Measurements from ENCODE around the gene FOLH1.
"Not testable (repeated sequence)": the region's sequence is repeated elsewhere in the genome, so short reads cannot be mapped to it uniquely, and the experiment has no call there.

Gene FOLH1

DNA sequence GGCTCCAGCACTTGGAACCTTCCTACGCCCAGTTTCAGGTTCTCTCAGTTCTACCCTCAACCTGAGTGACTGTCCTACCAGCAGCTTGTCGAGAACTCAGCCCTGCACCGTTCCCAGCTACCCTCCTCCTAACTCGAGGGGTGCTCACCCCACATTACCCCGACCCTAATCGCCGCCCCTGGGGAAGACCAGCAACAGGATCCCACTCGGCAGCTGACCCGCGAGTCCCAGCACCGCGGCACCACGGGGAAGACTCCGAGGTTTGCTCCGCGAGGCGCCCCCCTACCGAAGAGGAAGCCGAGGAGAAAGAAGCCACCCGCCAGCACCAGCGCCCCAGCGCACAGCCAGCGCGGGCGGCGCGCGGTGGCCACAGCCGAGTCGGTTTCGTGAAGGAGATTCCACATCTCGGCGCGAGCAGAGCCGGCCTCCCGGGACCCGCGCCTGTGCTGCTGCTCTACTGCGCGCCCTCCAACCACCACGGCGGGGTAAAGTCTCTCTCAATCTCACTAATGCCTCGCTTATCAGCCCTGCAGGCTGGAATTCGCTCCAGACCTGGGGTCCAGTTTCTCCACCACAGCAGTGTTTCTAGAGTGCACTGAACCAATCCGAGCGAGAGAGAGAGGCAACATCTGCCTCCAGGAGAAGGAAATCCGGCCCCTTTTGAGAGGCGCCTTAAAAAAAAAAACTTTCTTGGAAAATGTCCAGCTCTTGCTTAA is at the start of gene FOLH1:
Gene FOLH1, minus strand, starts transcription at position 597 of the 716 bp plus-strand sequence. Its CDS starts 193 bp downstream, at position 404.
- DNase-seq = peak in 7 of 14 donors; percentile 20 to 88 (median 68)

DNA sequence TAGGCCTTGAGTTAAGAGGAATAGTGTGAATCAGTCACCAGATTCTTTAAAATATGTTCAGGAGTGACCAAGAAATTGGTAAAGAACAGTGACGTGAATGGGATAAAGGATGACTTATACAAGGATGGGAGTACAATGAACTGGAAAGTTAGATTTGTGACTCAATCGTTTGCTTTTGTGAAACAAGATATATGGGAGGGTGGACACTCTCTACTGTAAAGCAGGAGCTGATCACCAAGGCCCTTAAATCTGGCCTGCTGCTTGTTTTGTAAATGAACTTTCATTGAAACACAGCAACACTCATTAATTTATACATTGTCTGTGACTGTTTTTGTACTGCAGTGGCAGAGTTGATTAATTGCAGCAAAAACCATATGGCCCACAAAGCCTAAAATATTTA is 46.7 kb upstream of the FOLH1 start:
- not testable (repeated sequence) for DNase-seq

DNA sequence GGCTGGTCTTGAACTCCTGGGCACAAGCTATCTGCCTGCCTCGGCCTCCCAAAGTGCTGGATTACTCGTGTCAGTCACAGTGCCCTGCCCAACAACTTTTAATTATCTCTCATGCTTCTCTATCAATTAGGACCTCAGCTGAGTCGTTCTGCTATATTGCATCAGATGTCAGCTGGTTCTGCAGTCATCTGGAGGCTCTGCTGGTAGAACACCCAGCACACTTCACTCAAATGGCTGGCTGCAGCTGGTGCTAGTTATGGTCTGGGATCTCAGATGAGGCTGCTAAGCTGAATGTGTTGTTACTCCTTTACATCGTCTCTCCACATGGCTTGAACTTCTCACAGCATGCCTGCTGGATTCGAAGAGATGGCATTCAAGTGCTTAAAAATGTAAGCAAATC is 42.8 kb upstream of the FOLH1 start:
- DNase-seq = not testable (repeated sequence)

DNA sequence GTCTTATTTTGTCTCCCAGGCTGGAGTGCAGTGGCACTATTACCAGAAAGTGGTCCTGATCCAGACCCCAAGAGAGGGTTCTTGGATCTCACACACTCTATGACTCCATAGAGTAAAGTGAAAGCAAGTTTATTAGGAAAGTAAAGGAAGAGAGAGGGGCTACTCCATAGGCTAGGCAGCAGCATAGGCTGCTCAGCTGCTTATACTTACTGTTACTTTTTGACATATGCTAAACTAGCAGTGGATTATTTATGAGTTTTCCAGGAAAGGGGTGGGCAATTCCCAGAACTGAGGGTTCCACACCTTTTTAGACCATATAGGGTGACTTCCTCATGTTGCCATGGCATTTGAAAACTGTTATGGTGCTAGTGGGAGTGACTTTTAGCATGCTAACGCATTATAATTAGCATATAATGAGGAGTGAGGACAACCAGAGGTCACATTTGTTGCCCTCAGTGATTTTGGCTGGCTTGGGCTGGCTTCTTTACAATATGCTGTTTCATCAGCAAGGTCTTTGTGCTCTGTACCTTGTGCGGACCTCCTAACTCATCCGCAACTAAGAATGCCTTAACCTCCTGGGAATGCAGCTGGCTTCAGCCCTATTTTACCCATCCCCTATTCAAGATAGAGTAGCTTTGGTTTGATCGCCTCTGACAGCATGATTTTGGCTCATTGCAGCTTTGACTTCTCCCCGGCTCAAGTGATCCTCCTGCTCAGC is 42.2 kb upstream of the FOLH1 start:
- not testable (repeated sequence) for DNase-seq

- DNase-seq = not testable (repeated sequence)
Observed at GRCh38 chr11:49249363-49249762, 41.0 kb upstream of the FOLH1 start.

DNA sequence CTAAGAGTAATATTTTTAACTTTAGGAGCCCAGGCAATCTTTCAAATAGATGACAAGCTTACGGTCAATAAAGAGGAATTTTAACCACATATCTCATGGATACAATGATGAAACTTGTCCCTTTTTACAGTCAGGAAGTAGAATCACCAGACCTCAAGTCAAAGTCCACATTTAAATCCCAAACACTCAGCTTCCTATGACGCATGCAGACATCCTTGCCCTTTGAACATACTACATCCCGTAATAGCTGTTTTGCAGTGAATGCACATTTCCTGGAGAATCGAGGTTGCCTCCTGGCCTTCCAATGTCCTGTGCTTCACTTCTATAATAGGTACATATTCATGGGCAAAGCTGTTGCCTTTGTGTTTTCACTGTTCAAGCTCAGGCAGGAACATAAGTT is 25.3 kb upstream of the FOLH1 start:
- DNase-seq = not testable (repeated sequence)

DNA sequence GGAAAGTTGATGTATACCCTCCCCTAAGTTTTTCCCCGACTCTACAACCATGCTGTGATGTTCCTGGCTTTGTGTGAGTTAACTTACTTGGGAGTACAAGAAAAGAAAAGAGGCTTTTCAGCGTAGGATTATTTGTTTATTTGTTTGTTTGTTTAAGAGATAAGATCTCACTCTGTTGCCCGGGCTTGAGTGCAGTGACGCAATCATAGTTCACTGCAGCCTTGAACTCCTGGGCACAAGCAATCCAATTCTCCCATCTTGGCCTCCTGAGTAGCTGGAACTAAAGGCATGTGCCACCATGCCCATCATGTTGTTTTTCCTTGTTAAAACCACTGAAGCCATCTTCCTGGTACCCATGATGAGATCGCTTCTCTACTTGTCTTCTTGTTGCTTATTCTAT is 24.6 kb upstream of the FOLH1 start:
- DNase-seq = not testable (repeated sequence)

DNA sequence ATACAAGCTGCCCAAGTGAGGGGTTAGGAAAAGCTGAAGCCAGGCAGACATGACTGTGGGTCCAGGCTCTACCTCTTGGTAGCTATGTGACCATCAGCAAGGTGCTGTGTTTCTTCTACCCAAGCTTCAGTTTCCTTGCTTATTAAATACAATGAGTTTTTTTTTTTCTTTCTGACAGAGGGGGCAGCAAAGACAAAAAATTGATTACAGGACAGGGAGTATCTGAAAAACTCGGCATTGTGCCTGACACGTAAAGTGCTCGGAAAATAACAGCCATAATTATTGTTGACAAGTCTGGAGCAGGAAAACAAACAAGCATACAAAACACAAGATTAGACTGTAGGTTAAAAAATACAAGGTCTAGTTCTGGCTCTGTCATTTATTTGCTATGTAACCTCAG is 23.3 kb upstream of the FOLH1 start:
- DNase-seq = not testable (repeated sequence)

DNA sequence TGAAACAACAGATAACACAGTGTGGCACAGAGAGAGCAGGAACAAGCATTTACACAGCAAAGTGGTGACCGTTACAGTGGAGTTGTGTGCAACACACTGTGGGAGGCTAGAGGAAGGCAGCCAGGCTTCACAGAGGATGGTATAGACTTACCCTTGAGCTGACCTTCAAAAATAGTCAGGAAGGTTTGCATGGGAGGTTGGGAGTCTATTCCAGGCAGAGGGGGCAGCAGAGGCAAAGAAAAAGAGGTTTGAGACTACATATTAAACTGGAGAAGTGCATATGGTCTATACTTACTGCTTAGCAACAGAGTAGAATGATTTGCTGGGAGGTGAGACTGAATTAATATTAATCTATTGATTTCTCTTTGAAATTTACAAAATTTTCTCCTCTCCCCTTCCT is 22.1 kb upstream of the FOLH1 start:
- DNase-seq = not testable (repeated sequence)

GRCh38 chr11:49230001-49230400 is 21.6 kb upstream of the FOLH1 start:
- DNase-seq = not testable (repeated sequence)

GRCh38 chr11:49229136-49229535 is 20.7 kb upstream of the FOLH1 start:
- DNase-seq = peak in 1 of 14 donors; percentile 2

DNA sequence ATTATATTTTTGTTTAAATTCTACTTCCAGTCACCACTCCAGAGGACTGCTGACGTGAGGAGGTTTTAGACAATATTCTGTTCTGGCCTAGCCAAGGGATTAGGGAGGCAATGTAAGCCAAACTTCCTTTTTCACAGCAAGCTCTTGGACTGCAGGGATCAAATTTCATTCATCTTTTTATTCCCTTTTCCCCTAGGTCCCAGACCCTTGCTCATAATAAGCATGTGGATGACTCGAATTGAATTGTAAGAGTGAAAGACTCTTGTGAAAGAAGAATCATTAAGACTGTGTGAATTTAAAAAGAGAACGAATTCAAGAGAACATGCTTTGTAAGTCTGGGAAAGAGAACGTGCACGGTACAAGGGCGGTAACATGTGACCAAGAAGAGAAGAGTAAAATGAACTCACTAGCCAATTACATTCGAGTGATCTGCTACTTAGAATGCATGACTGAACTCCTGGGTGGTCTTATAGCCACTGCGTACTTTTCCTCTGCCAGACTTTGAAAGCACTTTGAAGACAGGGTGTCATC is 16.9 kb upstream of the FOLH1 start:
- DNase-seq = not testable (repeated sequence)

DNA sequence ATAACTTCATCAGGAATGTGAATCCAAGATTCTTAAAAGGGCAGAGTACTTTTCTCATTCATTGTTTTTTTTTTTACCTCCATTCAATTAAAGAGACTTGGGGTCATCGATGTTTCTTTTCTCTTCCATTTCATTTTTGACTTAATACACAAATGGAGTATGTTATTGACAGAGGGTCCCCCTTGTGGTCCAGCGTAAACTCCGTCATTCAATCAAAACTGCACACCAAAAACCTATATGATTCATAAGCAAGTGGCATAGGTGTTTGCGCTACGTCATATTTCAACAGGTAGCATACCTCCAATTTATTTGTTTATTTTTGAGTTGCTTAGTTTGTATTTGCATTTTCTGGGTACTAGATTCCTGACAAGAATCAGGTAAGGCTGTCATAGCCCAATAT is 12.7 kb upstream of the FOLH1 start:
- no peak for DNase-seq

GRCh38 chr11:49213026-49213560 is 4.7 kb upstream of the FOLH1 start:
- peak in 3 of 14 donors; percentile 7 to 25 (median 8) for DNase-seq

- DNase-seq = peak in 4 of 14 donors; percentile 12 to 20 (median 14)
Observed at GRCh38 chr11:49206999-49207398, 1.4 kb downstream of the FOLH1 start.

- DNase-seq = peak in 1 of 14 donors; percentile 13
Observed at GRCh38 chr11:49202287-49202976, 6.0 kb downstream of the FOLH1 start.

GRCh38 chr11:49196775-49197174 is 11.6 kb downstream of the FOLH1 start:
- not testable (repeated sequence) for DNase-seq

GRCh38 chr11:49196002-49196401 is 12.4 kb downstream of the FOLH1 start:
- not testable (repeated sequence) for DNase-seq

DNA sequence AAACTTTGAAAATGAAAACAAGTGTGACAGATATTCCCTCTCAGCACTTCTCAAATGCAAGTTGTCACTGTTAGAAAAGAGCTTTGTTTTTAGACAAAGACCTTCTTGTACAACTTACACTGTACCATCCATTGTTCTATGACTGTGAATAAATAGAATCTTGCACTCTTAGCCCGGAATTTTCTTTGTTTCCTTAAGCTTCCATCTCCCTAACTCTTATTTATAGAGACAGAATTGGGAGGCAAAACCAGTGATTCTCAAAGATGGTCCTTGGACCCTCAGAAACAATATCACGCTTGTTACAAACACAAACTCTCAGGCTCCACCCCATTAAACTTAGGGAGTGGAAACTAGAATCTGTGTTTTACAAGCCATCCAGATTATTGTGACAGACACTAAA is 18.1 kb downstream of the FOLH1 start:
- DNase-seq = peak in 1 of 14 donors; percentile 22

DNA sequence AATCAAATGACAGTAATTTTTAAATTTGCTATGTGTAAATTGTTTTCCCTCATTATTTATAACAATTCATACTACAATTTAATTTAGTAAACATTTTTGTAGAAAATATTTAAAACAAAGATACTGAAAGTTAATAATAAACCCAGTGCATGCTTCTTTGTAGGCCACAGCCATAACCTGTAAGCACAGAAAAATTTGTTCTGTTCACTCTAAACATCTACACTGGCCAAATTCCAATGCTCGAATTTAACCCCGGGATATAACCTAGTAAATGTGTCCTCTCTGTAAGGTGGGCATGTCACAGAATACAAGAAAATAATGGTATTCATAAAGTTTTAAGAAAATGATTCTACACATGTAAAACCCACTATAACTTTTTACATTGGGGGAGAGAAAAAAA is 22.2 kb downstream of the FOLH1 start:
- not testable (repeated sequence) for DNase-seq

GRCh38 chr11:49185597-49185996 is 22.8 kb downstream of the FOLH1 start:
- not testable (repeated sequence) for DNase-seq

DNA sequence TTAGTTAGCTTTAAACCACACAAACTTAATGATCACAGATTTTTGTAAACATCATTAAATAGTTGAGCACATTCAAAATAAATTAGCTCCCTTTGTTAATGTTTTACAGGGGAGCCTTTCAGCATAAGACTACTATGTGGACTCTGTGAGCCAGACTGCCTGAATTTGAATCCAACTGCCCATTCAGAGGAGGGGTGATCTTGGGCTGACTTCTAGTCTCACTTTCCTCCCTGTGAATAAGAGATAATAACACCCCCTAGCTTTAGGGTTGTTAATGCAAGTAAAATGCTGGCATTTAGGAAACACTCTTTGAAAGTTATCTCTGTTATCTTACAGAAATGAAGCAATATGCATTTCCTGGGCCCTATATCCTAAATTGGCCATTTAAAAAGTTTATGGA is 23.6 kb downstream of the FOLH1 start:
- DNase-seq = not testable (repeated sequence)
